WERI-Rb-1 (cell line): ENCODE measurements around the gene STIM2.

Experiments used
- DNase-seq: peaks from one replicate; pipeline ENCODE4 v3.0.0-alpha.2; 2020
- H3K27ac ChIP-seq: fragments of 250-450 bp; sonication (Bioruptor Pico); 2 replicates; pipeline ENCODE4 v1.5.1; 2020; ENCODE audit warnings: mild to moderate bottlenecking, moderate library complexity
- H3K27me3 ChIP-seq: fragments of 250-450 bp; sonication (Bioruptor Pico); 2 replicates; pipeline ENCODE4 v1.5.1; 2021; ENCODE audit warnings: mild to moderate bottlenecking, low read depth, moderate library complexity; ENCODE audit not compliant: insufficient read depth, severe bottlenecking
- H3K36me3 ChIP-seq: fragments of 250-450 bp; sonication (Bioruptor Pico); 2 replicates; pipeline ENCODE4 v1.5.1; 2020; ENCODE audit warnings: mild to moderate bottlenecking, moderate library complexity
- H3K4me3 ChIP-seq: 2 replicates; pipeline ENCODE4 v1.5.1; 2011; ENCODE audit warnings: low read depth, mild to moderate bottlenecking, control low read depth, low read length
- H3K9me3 ChIP-seq: fragments of 250-450 bp; sonication (Bioruptor Pico); 2 replicates; pipeline ENCODE4 v1.5.1; 2021; ENCODE audit warnings: mild to moderate bottlenecking, moderate library complexity; ENCODE audit not compliant: severe bottlenecking
- TF ChIP-seq, protein P1 (sequence below): IDR thresholded peaks from 2 replicates; pipeline ENCODE4 v1.5.1; 2011; ENCODE audit warnings: low read depth, mild to moderate bottlenecking, control low read depth, inconsistent platforms, low read length

STIM2 gene

DNA sequence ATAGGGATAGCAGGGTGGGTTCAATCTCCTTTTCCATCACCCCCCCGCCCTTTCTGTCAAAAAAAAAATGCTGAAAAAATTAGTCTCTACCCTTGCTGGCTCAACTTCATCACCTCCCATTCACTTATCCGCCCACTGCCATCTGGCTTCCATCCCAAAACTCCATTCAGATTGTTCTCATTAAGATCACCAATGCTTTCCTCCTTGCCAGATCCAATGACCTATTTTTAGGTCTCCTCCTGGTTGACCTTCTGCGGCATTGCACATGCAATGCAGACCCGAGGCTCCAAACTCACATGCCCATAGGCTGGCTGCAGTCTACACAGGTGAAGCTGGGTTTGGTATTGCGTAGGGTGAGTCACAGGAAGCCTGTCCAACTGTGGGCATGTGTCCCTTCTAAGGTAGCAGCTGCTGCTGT lies 21.1 kb upstream of the STIM2 start:
- no peak overlapping the region for H3K27ac ChIP-seq
- no peaks in the 10 kb centered on the region for H3K27me3 ChIP-seq
- DNase-seq = no peak
- TF ChIP-seq, protein P1, sequence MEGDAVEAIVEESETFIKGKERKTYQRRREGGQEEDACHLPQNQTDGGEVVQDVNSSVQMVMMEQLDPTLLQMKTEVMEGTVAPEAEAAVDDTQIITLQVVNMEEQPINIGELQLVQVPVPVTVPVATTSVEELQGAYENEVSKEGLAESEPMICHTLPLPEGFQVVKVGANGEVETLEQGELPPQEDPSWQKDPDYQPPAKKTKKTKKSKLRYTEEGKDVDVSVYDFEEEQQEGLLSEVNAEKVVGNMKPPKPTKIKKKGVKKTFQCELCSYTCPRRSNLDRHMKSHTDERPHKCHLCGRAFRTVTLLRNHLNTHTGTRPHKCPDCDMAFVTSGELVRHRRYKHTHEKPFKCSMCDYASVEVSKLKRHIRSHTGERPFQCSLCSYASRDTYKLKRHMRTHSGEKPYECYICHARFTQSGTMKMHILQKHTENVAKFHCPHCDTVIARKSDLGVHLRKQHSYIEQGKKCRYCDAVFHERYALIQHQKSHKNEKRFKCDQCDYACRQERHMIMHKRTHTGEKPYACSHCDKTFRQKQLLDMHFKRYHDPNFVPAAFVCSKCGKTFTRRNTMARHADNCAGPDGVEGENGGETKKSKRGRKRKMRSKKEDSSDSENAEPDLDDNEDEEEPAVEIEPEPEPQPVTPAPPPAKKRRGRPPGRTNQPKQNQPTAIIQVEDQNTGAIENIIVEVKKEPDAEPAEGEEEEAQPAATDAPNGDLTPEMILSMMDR = no peak
- H3K9me3 ChIP-seq = peaks cover 10% of the 10 kb centered on the region
- H3K36me3 ChIP-seq = no peaks in the 10 kb centered on the region
- no peak overlapping the region for H3K4me3 ChIP-seq

DNA sequence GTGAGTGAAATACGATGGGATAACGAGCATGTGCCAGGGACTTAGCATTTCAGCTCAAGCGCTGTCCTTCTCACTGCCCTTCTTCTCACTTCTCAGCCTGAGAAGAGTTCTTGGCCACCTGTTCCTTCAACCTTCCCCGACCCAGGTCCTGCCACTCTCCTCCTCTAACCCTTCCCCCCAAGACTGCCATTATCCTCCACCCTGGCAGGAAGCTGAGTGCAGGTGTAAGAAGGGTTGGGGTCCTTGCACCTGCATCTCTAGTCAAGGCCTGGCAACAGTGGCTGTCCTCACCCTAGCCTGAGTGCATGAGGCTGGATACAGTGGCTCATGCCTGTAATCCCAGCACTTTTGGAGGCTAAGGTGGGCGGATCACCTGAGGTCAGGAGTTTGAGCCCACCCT lies 19.9 kb upstream of the STIM2 start:
- Histone ChIP-seq H3K9me3 (no peaks in the 10 kb centered on the region), H3K4me3 (no peak overlapping the region), H3K27ac (no peak overlapping the region), H3K36me3 (no peaks in the 10 kb centered on the region), H3K27me3 (no peaks in the 10 kb centered on the region)
- no peak for DNase-seq
- TF ChIP-seq, protein P1 = no peak

GRCh38 chr4:26842911-26843310 lies 17.7 kb upstream of the STIM2 start:
- Histone ChIP-seq H3K4me3 (no peak overlapping the region), H3K27me3 (no peaks in the 10 kb centered on the region), H3K27ac (no peak overlapping the region), H3K36me3 (no peaks in the 10 kb centered on the region), H3K9me3 (no peaks in the 10 kb centered on the region)
- TF ChIP-seq, protein P1 = no peak
- DNase-seq = no peak

DNA sequence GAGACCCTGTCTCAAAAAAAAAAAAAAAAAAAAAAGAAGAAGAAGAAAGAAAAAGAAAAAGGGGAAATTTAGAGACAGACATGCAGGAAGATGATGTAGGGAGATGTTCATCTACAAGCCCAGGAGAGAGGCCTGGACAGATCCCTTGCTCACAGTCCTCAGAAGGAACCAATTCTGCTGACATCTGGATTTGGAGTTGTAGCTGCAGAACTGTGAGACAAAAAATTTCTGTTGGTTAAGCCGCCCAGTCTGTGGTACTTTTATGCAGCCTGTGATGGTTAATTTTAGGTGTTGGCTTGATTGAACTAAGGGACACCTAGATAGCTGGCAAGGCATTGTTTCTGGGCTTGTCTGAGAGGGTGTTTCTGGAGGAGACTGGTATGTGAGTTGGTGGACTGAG lies 10.1 kb upstream of the STIM2 start:
- H3K9me3 ChIP-seq = no peaks in the 10 kb centered on the region
- H3K27me3 ChIP-seq = no peaks in the 10 kb centered on the region
- no peak overlapping the region for H3K4me3 ChIP-seq
- no peak overlapping the region for H3K27ac ChIP-seq
- no peak for DNase-seq
- H3K36me3 ChIP-seq = no peaks in the 10 kb centered on the region
- TF ChIP-seq, protein P1 = no peak

- Histone ChIP-seq H3K4me3 (no peak overlapping the region), H3K9me3 (no peaks in the 10 kb centered on the region), H3K36me3 (no peaks in the 10 kb centered on the region), H3K27me3 (no peaks in the 10 kb centered on the region), H3K27ac (no peak overlapping the region)
- no peak for DNase-seq
- TF ChIP-seq, protein P1 = no peak
Observed at GRCh38 chr4:26851129-26851528, 9.5 kb upstream of the STIM2 start.

- TF ChIP-seq, protein P1 = no peak
- Histone ChIP-seq H3K27me3 (no peaks in the 10 kb centered on the region), H3K9me3 (no peaks in the 10 kb centered on the region), H3K27ac (no peak overlapping the region), H3K36me3 (no peaks in the 10 kb centered on the region; the same call in 1 of the 2 replicates), H3K4me3 (no peak overlapping the region)
- DNase-seq = no peak
Observed at GRCh38 chr4:26854701-26855100, 5.9 kb upstream of the STIM2 start.
